ENCODE measurements around the gene CRABP2.

CRABP2 gene

GRCh38 chr1:156691665-156692440 lies 13.5 kb downstream of the CRABP2 start:
- H3K4me3 ChIP-seq (ENCODE audit: control insufficient read depth, low read depth, low read length), result no peak overlapping the region
- peak; percentile 55 for DNase-seq (ENCODE audit: low read depth)
- peak; percentile 26 for TF ChIP-seq CTCF (conservative IDR thresholded peaks at IDR 0.05; ENCODE audit: control insufficient read depth, insufficient read depth, low read depth, low read length)

- no peak for DNase-seq (ENCODE audit: low read depth)
- TF ChIP-seq CTCF (conservative IDR thresholded peaks at IDR 0.05; ENCODE audit: control insufficient read depth, insufficient read depth, low read depth, low read length), result no peak
- H3K4me3 ChIP-seq (ENCODE audit: control insufficient read depth, low read depth, low read length), result no peak overlapping the region
Observed at GRCh38 chr1:156691191-156691590, 14.2 kb downstream of the CRABP2 start.

DNA sequence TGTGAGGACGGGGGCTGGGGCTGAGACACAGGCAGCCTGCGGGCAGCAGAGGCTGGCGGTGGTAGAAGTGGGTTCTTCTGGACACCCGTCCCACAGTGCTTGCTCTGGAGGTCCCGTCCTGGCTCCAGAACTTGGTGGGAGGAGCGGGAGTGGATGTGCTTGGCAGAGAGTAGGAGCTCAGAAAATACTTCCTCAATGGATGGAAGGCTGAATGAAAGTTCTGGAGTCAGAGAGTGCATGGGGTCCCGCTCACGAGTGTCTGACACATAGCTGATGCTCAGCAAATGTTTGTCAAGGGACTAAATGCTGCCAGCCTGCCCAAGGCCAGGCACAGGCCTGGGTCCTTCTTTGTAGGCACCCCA lies 14.7 kb downstream of the CRABP2 start:
- H3K4me3 ChIP-seq (ENCODE audit: control insufficient read depth, low read depth, low read length), result no peak overlapping the region
- TF ChIP-seq CTCF (conservative IDR thresholded peaks at IDR 0.05; ENCODE audit: control insufficient read depth, insufficient read depth, low read depth, low read length), result no peak
- no peak for DNase-seq (ENCODE audit: low read depth)

DNA sequence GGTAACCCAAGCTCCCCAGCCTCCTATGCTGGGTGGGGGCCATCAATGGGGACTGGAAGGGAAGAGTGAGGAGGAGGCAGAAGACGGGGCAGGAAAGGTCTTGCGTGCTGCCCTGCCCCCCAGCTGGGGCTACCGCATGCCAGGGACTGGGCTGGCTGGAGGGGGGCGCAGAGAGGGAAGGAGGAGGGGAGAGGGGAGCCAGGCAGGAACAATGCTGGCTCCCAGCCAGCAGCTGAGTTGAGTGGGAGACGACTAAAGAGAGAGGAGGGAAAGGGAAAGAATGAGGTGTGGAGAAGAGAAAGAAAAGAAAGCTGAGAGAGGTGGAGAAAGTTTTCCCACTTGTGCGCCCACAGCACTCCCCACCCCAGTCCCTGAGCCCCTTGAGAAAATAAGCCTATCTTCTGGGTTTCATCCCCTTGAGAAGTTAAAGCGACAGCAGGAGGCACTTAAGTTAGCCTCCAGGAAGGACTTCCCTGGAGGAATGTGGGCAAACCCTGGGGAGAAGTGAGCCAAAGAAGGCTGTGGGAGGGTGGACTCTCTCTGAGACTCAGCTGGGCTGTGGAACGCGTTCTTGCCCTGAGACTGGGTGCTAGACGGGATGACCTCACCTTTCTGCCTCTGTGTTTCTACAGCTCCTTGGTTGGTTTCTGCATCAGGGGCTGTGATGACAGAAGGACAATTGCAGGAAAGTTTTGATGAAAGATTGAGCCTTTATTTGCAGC lies 15.3 kb downstream of the CRABP2 start:
- DNase-seq (ENCODE audit: low read depth), result peak; percentile 40
- TF ChIP-seq CTCF (conservative IDR thresholded peaks at IDR 0.05; ENCODE audit: control insufficient read depth, insufficient read depth, low read depth, low read length), result no peak
- H3K4me3 ChIP-seq (ENCODE audit: control insufficient read depth, low read depth, low read length), result peak overlapping the region; percentile 8

DNA sequence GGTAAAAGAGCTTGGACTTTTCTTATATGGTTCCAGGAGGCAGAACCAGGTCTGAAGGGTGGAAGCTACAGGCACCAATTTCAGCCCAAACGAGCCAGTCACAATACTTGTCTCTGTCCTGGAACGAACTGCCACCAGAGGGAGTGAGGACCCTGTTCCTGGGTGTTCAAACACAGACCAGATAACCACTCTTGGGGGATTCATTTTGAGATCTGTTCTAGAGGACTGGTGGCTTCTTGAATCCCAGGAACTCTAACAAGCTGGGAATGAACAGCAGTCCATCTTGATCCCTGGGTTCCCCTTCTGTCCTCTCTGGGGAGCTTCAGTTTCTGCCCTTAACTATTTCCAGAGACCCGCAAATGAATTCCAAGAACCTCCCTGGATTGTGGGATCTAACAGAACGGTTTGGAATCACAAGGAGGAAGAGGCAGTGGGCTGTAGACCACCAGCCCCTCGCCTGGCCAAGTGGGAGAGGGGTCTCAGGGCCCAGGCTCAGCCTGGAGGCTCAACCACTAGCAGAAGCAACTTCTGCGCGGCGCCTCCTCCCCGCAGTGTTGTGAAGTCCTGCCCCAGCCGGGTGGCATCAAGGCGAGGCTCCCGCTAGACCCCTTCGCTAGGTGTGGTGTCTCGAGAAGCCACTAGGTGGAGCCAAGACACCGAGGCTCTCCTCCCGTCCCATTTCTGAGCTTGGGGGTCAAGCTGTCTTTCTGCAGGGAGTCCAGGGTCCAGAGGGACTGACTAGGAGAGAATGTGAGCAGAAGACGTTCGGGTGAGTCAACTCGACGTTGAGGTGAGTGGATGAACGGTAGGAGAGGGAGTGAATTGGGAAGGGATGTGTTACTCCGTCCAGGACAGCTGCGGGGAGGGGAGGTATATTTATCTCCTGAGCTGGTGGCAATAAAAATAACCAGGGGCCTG lies 16.1 kb downstream of the CRABP2 start:
- TF ChIP-seq CTCF (conservative IDR thresholded peaks at IDR 0.05; ENCODE audit: control insufficient read depth, insufficient read depth, low read depth, low read length), result peak; percentile 96
- peak overlapping the region; percentile 8 for H3K4me3 ChIP-seq (ENCODE audit: control insufficient read depth, low read depth, low read length)
- peak; percentile 88 for DNase-seq (ENCODE audit: low read depth)

- peak; percentile 82 for DNase-seq (ENCODE audit: low read depth)
- no peak overlapping the region for H3K4me3 ChIP-seq (ENCODE audit: control insufficient read depth, low read depth, low read length)
- TF ChIP-seq CTCF (conservative IDR thresholded peaks at IDR 0.05; ENCODE audit: control insufficient read depth, insufficient read depth, low read depth, low read length), result peak; percentile 21
Observed at GRCh38 chr1:156684227-156684782, 21.1 kb downstream of the CRABP2 start.

Measured in fibroblast of mammary gland (primary cell).